ENCODE data around the gene PAQR7. TPM values are rescaled to one million over a fixed set of nuclear protein-coding genes. Genes with fewer than 3 reads are reported as not detected.

The PAQR7 gene
- total and polyA plus RNA-seq, 2 experiments from 2014 or later, result 4.0 to 5.2 TPM

DNA sequence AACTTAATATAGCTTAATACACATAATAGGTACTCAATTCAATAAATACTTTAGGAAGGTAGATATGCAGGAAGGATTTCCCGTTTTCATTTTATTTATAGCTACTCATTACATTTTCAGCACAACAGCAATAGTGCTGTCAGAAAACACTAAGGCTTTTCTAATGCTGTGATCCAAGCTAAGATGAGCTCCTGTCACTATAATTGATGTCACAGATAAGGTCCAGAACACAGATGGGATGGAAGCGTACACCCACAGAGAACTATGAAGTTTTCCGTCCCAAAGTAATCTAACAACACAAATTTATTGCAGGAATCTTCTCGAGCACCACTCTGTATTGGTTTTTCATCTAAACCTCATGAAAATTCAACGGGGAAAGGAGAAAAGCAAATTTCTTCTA is 29.8 kb downstream of the PAQR7 start:
- TF ChIP-seq, protein P1, sequence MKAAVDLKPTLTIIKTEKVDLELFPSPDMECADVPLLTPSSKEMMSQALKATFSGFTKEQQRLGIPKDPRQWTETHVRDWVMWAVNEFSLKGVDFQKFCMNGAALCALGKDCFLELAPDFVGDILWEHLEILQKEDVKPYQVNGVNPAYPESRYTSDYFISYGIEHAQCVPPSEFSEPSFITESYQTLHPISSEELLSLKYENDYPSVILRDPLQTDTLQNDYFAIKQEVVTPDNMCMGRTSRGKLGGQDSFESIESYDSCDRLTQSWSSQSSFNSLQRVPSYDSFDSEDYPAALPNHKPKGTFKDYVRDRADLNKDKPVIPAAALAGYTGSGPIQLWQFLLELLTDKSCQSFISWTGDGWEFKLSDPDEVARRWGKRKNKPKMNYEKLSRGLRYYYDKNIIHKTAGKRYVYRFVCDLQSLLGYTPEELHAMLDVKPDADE (IDR thresholded peaks at IDR 0.05), result no peak
- TF ChIP-seq, protein P2, sequence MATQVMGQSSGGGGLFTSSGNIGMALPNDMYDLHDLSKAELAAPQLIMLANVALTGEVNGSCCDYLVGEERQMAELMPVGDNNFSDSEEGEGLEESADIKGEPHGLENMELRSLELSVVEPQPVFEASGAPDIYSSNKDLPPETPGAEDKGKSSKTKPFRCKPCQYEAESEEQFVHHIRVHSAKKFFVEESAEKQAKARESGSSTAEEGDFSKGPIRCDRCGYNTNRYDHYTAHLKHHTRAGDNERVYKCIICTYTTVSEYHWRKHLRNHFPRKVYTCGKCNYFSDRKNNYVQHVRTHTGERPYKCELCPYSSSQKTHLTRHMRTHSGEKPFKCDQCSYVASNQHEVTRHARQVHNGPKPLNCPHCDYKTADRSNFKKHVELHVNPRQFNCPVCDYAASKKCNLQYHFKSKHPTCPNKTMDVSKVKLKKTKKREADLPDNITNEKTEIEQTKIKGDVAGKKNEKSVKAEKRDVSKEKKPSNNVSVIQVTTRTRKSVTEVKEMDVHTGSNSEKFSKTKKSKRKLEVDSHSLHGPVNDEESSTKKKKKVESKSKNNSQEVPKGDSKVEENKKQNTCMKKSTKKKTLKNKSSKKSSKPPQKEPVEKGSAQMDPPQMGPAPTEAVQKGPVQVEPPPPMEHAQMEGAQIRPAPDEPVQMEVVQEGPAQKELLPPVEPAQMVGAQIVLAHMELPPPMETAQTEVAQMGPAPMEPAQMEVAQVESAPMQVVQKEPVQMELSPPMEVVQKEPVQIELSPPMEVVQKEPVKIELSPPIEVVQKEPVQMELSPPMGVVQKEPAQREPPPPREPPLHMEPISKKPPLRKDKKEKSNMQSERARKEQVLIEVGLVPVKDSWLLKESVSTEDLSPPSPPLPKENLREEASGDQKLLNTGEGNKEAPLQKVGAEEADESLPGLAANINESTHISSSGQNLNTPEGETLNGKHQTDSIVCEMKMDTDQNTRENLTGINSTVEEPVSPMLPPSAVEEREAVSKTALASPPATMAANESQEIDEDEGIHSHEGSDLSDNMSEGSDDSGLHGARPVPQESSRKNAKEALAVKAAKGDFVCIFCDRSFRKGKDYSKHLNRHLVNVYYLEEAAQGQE (IDR thresholded peaks at IDR 0.05; ENCODE audit: unreplicated experiment), result no peak
- no peak for TF ChIP-seq JUNB (IDR thresholded peaks at IDR 0.05; ENCODE audit: unreplicated experiment)
- TF ChIP-seq ZNF114 (CRISPR knock-in tag; IDR thresholded peaks at IDR 0.05), result no peak
- TF ChIP-seq NANOG (IDR thresholded peaks at IDR 0.05; ENCODE audit: borderline replicate concordance), result no peak
- no peak for TF ChIP-seq EZH2phosphoT487 (IDR thresholded peaks at IDR 0.05; ENCODE audit: unreplicated experiment)
- TF ChIP-seq, protein P3, sequence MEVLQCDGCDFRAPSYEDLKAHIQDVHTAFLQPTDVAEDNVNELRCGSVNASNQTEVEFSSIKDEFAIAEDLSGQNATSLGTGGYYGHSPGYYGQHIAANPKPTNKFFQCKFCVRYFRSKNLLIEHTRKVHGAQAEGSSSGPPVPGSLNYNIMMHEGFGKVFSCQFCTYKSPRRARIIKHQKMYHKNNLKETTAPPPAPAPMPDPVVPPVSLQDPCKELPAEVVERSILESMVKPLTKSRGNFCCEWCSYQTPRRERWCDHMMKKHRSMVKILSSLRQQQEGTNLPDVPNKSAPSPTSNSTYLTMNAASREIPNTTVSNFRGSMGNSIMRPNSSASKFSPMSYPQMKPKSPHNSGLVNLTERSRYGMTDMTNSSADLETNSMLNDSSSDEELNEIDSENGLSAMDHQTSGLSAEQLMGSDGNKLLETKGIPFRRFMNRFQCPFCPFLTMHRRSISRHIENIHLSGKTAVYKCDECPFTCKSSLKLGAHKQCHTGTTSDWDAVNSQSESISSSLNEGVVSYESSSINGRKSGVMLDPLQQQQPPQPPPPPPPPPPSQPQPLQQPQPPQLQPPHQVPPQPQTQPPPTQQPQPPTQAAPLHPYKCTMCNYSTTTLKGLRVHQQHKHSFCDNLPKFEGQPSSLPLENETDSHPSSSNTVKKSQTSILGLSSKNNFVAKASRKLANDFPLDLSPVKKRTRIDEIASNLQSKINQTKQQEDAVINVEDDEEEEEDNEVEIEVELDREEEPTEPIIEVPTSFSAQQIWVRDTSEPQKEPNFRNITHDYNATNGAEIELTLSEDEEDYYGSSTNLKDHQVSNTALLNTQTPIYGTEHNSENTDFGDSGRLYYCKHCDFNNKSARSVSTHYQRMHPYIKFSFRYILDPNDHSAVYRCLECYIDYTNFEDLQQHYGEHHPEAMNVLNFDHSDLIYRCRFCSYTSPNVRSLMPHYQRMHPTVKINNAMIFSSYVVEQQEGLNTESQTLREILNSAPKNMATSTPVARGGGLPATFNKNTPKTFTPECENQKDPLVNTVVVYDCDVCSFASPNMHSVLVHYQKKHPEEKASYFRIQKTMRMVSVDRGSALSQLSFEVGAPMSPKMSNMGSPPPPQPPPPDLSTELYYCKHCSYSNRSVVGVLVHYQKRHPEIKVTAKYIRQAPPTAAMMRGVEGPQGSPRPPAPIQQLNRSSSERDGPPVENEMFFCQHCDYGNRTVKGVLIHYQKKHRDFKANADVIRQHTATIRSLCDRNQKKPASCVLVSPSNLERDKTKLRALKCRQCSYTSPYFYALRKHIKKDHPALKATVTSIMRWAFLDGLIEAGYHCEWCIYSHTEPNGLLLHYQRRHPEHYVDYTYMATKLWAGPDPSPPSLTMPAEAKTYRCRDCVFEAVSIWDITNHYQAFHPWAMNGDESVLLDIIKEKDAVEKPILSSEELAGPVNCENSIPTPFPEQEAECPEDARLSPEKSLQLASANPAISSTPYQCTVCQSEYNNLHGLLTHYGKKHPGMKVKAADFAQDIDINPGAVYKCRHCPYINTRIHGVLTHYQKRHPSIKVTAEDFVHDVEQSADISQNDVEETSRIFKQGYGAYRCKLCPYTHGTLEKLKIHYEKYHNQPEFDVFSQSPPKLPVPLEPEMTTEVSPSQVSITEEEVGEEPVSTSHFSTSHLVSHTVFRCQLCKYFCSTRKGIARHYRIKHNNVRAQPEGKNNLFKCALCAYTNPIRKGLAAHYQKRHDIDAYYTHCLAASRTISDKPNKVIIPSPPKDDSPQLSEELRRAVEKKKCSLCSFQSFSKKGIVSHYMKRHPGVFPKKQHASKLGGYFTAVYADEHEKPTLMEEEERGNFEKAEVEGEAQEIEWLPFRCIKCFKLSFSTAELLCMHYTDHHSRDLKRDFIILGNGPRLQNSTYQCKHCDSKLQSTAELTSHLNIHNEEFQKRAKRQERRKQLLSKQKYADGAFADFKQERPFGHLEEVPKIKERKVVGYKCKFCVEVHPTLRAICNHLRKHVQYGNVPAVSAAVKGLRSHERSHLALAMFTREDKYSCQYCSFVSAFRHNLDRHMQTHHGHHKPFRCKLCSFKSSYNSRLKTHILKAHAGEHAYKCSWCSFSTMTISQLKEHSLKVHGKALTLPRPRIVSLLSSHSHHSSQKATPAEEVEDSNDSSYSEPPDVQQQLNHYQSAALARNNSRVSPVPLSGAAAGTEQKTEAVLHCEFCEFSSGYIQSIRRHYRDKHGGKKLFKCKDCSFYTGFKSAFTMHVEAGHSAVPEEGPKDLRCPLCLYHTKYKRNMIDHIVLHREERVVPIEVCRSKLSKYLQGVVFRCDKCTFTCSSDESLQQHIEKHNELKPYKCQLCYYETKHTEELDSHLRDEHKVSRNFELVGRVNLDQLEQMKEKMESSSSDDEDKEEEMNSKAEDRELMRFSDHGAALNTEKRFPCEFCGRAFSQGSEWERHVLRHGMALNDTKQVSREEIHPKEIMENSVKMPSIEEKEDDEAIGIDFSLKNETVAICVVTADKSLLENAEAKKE (CRISPR knock-in tag; IDR thresholded peaks at IDR 0.05), result no peak
- no peak for TF ChIP-seq STAT1 (IDR thresholded peaks at IDR 0.05; ENCODE audit: unreplicated experiment)
- TF ChIP-seq CREB1 (CRISPR knock-in tag; IDR thresholded peaks at IDR 0.05; ENCODE audit: low read depth), result no peak
- no peak for TF ChIP-seq ZNF331 (CRISPR knock-in tag; IDR thresholded peaks at IDR 0.05; ENCODE audit: low read depth)
- no peak for TF ChIP-seq POLR2AphosphoS5 (IDR thresholded peaks at IDR 0.05; ENCODE audit: low read depth)
- no peak for TF ChIP-seq EZH2 (IDR thresholded peaks at IDR 0.05; ENCODE audit: low read depth, unreplicated experiment)
- H3K36me3 ChIP-seq (ENCODE audit: insufficient read depth), result peaks cover 2% of the 10 kb centered on the region; the same call in 1 of the 2 replicates
- H3K27me3 Mint-ChIP-seq (ENCODE audit: insufficient read depth, low read depth, poor library complexity), result peaks cover 2% of the 10 kb centered on the region
- H3K4me3 ChIP-seq, result no peak overlapping the region
- no peaks in the 10 kb centered on the region for H3K9me3 Mint-ChIP-seq
- ATAC-seq (no peak), DNase-seq (ENCODE audit: low spot score) (no peak)
- H3K4me3 Mint-ChIP-seq, result no peak overlapping the region
- H3K4me1 ChIP-seq (ENCODE audit: insufficient read depth), result no peaks in the 10 kb centered on the region
- no peaks in the 10 kb centered on the region for H3K27me3 ChIP-seq (ENCODE audit: insufficient read depth)
- no peaks in the 10 kb centered on the region for H3F3A ChIP-seq (replicated peaks; ENCODE audit: low read depth)
- H3K4me1 Mint-ChIP-seq, result peaks cover 10% of the 10 kb centered on the region; the same call in 2 of the 3 replicates
- no peaks in the 10 kb centered on the region; the same call in 2 of the 3 replicates for H3K36me3 Mint-ChIP-seq (ENCODE audit: low read depth)
- H3K4me2 ChIP-seq, result no peak overlapping the region
- no peak overlapping the region for H3K27ac Mint-ChIP-seq
- H2AFZ ChIP-seq, result no peak overlapping the region
- H3K27ac ChIP-seq (ENCODE audit: low read depth), result peak overlapping the region; percentile 58; the same call in 1 of the 2 replicates
- peaks cover 44% of the 10 kb centered on the region for H4K20me1 ChIP-seq (replicated peaks; ENCODE audit: insufficient read depth)
- H3K9me2 ChIP-seq (ENCODE audit: insufficient read depth), result no peaks in the 10 kb centered on the region
- peaks cover 98% of the 10 kb centered on the region for H3K79me2 ChIP-seq (replicated peaks; ENCODE audit: insufficient read depth)

Measured in GM23338 (cell line).